Measurements from ENCODE around the gene XDH. TPM values are rescaled to one million over a fixed set of nuclear protein-coding genes. Genes with fewer than 3 reads are reported as not detected.

The XDH gene
- under 1 TPM in 4 of 10 donors, not detected in 6; 0.06 to 0.16 (median 0.10) TPM for total RNA-seq
- polyA plus RNA-seq = under 1 TPM in 1 of 2 donors, not detected in 1; 0.01 TPM
- long read RNA-seq, donor 1 = 0 reads
- long read RNA-seq, donor 2 = 0 reads
- long read RNA-seq, donor 3 = 0 reads

DNA sequence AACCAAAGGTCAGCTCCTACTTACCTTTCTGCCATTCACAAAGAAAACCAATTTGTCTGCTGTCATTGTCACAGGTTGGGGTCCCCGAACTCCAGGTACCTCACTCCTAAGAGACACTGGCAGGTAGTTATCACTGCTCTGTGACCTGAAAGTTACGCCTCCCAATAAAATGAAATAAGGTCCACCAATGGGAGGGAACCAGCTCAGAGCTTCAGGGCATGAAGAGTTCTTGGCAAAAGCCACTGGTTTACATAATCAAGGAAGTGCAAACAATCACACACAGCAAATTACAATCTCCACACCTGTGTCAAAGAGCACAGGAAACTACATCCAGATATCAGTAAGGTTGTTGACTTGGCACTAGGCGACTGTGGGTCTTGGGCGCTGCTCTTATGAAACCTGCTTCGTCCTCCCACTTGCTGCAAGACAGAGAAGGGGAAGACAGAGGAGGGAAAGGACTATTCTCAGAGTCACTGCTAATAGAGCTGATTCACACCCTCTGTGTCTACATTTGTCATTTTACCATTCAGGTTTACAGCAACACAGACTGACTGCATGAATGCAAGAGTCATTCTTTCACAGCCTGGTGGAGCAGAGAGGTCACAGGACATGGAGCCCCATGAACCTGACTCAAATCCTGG is at the start of gene XDH:
Gene XDH, minus strand, starts transcription at position 142 of the 641 bp plus-strand sequence. Its CDS starts 76 bp downstream, at position 66.
- Histone ChIP-seq H3K4me1 (no peaks in the 10 kb centered on the region), H3K27me3 (peaks cover 0 to 10% (median 0%) of the 10 kb centered on the region in 7 donors), H3K36me3 (no peaks in the 10 kb centered on the region), H3K9me3 (peaks cover 0 to 25% (median 15%) of the 10 kb centered on the region in 11 donors), H3K27ac (no peak within 1 kb of the TSS), H3K4me3 (no peak within 1 kb of the TSS)
- no peak for TF ChIP-seq CTCF (IDR thresholded peaks at IDR 0.05)
- WGBS, 2 donors = 74 to 82% methylated on average over 5 of the region's 5 CpGs
- DNase-seq = no peak
- ATAC-seq = no peak
- intact Hi-C loops (cut with DNase I) = no loop called here

DNA sequence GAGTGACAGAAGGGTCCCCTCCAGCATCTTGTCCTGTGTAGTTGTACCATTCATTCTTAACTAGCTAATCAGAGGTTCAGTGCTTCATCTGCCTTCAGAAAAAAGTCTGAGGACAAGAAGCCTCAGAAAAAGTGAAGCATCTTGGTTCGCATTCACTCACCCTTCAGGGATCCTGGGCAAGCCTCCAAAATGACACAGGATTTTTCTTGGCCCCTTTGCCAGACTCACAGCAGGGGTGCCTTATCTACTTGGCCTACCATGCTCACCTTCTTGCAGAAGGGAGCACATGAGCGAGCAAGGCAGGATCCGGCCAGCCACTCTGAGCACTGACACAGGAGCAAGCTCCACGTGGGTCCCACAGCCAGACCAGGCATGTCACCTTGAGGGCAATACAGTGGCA is 43.1 kb upstream of the XDH start:
- no peaks in the 10 kb centered on the region for H3K36me3 ChIP-seq
- 65 to 70% methylated on average over 4 of the region's 4 CpGs for WGBS, 2 donors
- no peak for TF ChIP-seq CTCF (IDR thresholded peaks at IDR 0.05)
- H3K27ac ChIP-seq = no peak overlapping the region
- intact Hi-C loops (cut with DNase I) = no loop called here
- no peak overlapping the region for H3K4me3 ChIP-seq
- ATAC-seq = no peak
- DNase-seq = no peak
- H3K4me1 ChIP-seq = no peaks in the 10 kb centered on the region
- peaks cover 0 to 40% (median 19%) of the 10 kb centered on the region in 11 donors for H3K9me3 ChIP-seq
- H3K27me3 ChIP-seq = no peaks in the 10 kb centered on the region

- WGBS, 2 donors = 61 to 69% methylated on average over 3 of the region's 3 CpGs
- Histone ChIP-seq H3K4me1 (no peaks in the 10 kb centered on the region), H3K9me3 (peaks cover 0 to 32% (median 3%) of the 10 kb centered on the region in 11 donors), H3K27me3 (no peaks in the 10 kb centered on the region), H3K36me3 (no peaks in the 10 kb centered on the region), H3K4me3 (no peak overlapping the region), H3K27ac (no peak overlapping the region)
- intact Hi-C loops (cut with DNase I) = no loop called here
- DNase-seq (no peak), ATAC-seq (no peak)
- no peak for TF ChIP-seq CTCF (IDR thresholded peaks at IDR 0.05)
Observed at GRCh38 chr2:31446848-31447247, 32.3 kb upstream of the XDH start.

DNA sequence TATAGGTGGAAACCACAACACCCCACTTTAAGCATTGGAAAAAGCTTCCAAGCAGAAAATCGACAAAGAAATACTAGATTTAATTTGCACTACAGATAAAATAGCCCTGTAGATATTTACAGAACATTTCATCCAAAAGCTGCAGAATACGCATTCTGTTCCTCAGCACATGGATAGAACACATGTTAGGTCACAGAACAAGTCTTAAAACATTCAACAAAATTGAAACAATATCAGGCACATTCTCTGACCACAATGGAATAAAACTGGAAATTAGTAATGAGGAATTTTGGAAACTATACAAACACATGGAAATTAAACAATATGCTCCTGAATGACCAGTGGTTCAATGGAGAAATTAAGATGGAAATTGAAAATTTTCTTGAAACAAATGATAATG is 27.8 kb upstream of the XDH start:
- DNase-seq = no peak
- WGBS, 2 donors = 74 to 78% methylated on average over 2 of the region's 2 CpGs
- no peak for TF ChIP-seq CTCF (IDR thresholded peaks at IDR 0.05)

More for the DNA sequence above, 27.8 kb upstream of the XDH start:
- ATAC-seq = no peak
- no peaks in the 10 kb centered on the region for H3K36me3 ChIP-seq
- no peaks in the 10 kb centered on the region for H3K4me1 ChIP-seq
- H3K4me3 ChIP-seq = no peak overlapping the region
- intact Hi-C loops (cut with DNase I) = no loop called here
- H3K27ac ChIP-seq = no peak overlapping the region
- peaks cover 0 to 13% (median 0%) of the 10 kb centered on the region in 11 donors for H3K9me3 ChIP-seq
- no peaks in the 10 kb centered on the region for H3K27me3 ChIP-seq
